Epithelial cell of proximal tubule (primary cell): ENCODE results near the gene BCKDHB. TPM values are rescaled to one million over a fixed set of nuclear protein-coding genes. Genes with fewer than 3 reads are reported as not detected.

Source experiments
- DNase-seq: peaks from one replicate; pipeline ENCODE4 v3.0.0-alpha.2; 2011; ENCODE audit warnings: low read depth
- H3K4me3 ChIP-seq: 2 replicates; pipeline ENCODE4 v1.5.1; 2011; ENCODE audit warnings: low read depth, mild to moderate bottlenecking, low read length
- total RNA-seq: library from RNA; depleted of rRNA; stranded (reverse); fragments of >200 nt; gene quantifications from 2 replicates; pipeline ENCODE4 v1.2.3, GENCODE V29; 2015
- TF ChIP-seq, protein P1 (sequence below): conservative IDR thresholded peaks from 2 replicates; pipeline ENCODE4 v1.5.1; 2012; ENCODE audit warnings: low read depth, mild to moderate bottlenecking, low read length

The BCKDHB gene
- total RNA-seq, 1 donor from 2014 or later, result 11.9 TPM

GRCh38 chr6:80268865-80269730, 162.6 kb downstream of the BCKDHB start:
- TF ChIP-seq, protein P1, sequence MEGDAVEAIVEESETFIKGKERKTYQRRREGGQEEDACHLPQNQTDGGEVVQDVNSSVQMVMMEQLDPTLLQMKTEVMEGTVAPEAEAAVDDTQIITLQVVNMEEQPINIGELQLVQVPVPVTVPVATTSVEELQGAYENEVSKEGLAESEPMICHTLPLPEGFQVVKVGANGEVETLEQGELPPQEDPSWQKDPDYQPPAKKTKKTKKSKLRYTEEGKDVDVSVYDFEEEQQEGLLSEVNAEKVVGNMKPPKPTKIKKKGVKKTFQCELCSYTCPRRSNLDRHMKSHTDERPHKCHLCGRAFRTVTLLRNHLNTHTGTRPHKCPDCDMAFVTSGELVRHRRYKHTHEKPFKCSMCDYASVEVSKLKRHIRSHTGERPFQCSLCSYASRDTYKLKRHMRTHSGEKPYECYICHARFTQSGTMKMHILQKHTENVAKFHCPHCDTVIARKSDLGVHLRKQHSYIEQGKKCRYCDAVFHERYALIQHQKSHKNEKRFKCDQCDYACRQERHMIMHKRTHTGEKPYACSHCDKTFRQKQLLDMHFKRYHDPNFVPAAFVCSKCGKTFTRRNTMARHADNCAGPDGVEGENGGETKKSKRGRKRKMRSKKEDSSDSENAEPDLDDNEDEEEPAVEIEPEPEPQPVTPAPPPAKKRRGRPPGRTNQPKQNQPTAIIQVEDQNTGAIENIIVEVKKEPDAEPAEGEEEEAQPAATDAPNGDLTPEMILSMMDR, result no peak
- no peak for DNase-seq
- H3K4me3 ChIP-seq, result no peak overlapping the region

GRCh38 chr6:80271074-80271473, 164.6 kb downstream of the BCKDHB start:
- TF ChIP-seq, protein P1, result no peak
- no peak for DNase-seq
- H3K4me3 ChIP-seq, result no peak overlapping the region

GRCh38 chr6:80272988-80273387, 166.5 kb downstream of the BCKDHB start:
- DNase-seq, result no peak
- TF ChIP-seq, protein P1, result no peak
- no peak overlapping the region for H3K4me3 ChIP-seq

DNA sequence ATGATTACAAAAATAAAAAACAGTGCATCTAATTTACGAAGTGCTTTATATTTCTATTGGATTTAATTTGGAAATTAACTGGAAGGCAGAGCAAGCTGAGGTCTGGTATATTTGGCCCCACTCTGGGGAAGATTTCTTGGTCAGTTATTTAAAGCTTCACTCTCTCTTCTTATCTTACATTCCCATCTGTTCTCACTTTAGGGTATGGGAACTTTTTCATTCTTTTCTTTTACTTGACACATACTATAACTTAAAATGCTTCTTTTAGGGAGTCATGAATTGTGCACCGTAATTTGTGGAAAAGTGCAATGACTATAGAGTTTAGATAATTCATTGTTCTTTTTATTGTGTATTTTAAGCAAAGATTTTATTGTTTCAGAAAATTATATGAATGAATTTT, 170.4 kb downstream of the BCKDHB start:
- no peak overlapping the region for H3K4me3 ChIP-seq
- TF ChIP-seq, protein P1, result no peak
- DNase-seq, result no peak

GRCh38 chr6:80277501-80277900, 171.0 kb downstream of the BCKDHB start:
- H3K4me3 ChIP-seq, result no peak overlapping the region
- no peak for DNase-seq
- TF ChIP-seq, protein P1, result no peak

DNA sequence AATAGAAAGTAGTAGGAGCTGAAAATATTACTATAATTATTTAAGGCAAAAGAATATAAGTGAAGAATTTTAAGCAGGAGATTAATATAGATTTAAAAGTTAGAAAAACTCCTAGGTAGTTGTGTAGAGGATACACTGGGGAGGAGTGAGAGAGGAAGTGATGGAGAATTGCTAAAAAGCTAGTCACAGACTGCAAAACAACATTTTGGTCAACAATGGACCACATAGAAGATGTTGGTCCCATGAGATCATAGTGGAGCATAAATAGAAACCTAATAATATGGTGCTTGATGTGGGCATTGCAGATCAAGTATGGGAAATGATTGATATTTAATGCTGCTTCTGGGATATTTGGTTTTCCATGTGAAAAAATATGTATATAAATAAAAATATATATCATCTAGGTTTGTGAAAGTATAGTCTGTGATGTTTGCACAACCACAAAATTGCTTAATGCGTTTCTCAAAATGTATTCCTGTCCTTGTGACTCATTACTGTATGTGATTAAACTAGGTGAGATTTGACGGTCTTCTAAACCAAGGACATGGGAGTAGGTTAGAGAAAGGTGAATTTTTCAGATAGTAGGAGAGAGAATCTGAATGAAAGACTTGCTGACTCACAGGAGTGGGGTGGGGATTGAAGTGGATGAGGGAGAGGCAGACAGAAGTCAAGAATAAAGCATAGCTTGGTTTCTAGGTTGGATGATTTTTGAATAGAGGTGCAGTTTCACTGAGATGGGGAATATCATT, 174.0 kb downstream of the BCKDHB start:
- DNase-seq, result no peak
- TF ChIP-seq, protein P1, result no peak
- H3K4me3 ChIP-seq, result no peak overlapping the region
